Right kidney (tissue), 1 donor: ENCODE data around the gene MSANTD1.

ENCODE experiments used
- DNase-seq: peaks from one replicate; pipeline ENCODE4 v3.0.0-alpha.2; 2016

Gene MSANTD1

GRCh38 chr4:3249711-3250437 lies 915 bp downstream of the MSANTD1 start:
- no peak for DNase-seq

DNA sequence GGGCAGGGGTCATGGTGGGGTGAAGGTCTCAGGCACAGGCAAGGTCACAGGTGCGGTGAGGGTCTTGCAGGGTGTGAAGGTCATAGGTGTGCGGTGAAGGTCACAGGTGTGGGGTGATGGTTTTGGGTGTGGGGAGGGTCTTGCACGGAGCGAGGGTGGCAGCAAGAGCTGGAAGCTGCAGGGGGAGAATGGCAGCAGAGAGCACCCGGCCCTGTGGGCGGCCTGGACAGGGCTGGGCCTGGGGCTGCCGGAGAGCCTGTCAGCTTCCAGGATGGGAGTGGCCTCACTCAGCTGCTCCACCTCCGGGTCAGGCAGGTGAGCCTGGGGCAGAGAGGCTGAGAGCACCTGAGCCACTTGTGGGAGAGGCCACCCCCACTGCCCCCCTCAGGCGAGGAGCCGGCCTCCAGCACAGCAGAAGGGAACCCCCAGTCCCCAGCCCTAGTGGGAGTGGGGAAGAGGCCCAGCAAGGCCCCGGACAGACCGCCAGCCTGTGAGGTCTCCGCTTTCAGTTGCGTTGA lies 1.5 kb downstream of the MSANTD1 start:
- DNase-seq, result peak; percentile 60

- no peak for DNase-seq
These were observed 2.2 kb downstream of the MSANTD1 start for GRCh38 chr4:3250956-3251690.

- DNase-seq, result peak; percentile 1
These were observed 2.9 kb downstream of the MSANTD1 start for GRCh38 chr4:3251691-3252479.

GRCh38 chr4:3252480-3252828 lies 3.5 kb downstream of the MSANTD1 start:
- DNase-seq, result no peak

DNA sequence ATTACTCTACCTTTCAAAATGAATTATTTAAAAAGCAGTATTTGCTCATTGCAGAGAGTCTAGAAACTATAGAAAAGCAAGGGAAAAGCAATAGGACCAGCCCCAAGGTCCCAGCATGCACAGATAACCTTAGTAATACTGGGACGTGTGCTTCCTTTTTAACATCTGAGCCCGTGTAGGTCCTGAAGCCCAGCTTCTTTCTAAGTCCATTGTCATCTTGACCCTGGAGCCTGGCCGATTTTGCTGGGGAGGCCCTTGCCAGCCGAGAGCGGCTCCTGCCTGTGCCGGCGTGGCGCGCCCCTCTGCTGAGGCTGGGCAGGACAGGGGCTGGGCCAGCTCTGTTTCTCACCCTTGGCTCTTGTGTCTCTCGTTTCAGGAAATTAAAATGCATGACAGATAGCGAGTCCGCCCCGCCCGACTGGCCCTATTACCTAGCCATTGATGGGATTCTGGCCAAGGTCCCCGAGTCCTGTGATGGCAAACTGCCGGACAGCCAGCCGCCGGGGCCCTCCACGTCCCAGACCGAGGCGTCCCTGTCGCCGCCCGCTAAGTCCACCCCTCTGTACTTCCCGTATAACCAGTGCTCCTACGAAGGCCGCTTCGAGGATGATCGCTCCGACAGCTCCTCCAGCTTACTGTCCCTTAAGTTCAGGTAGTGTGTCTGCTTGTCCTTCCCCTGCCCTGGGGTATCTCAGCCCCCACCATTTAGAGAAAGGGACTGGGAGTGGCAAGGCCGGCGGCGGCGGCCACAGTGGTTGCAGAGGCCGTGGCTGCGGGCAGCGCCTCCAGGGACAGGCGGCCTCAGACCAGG lies 4.1 kb downstream of the MSANTD1 start:
- peak; percentile 8 for DNase-seq

DNA sequence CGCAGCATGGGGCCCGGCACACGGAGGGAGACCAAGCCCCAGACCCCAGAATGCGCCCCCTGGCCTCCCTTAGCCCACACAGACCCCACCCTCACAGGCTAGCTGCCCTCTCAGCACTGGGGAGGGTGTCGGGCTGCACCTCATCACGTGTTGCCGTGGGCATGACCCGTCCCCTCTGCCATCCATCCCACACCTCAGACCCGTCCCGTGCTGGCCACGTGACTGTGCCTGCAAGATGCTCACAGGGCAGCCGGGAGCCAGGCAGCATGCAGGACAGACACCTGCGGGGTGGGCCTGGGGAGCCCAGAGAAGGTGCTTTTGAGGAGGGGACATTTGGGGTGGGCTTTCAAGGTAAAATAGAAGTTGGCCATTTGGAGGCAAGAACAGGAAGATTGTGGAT lies 4.8 kb downstream of the MSANTD1 start:
- DNase-seq, result no peak

GRCh38 chr4:3254302-3255131 lies 5.6 kb downstream of the MSANTD1 start:
- DNase-seq, result no peak

GRCh38 chr4:3255611-3256186 lies 6.7 kb downstream of the MSANTD1 start:
- no peak for DNase-seq

DNA sequence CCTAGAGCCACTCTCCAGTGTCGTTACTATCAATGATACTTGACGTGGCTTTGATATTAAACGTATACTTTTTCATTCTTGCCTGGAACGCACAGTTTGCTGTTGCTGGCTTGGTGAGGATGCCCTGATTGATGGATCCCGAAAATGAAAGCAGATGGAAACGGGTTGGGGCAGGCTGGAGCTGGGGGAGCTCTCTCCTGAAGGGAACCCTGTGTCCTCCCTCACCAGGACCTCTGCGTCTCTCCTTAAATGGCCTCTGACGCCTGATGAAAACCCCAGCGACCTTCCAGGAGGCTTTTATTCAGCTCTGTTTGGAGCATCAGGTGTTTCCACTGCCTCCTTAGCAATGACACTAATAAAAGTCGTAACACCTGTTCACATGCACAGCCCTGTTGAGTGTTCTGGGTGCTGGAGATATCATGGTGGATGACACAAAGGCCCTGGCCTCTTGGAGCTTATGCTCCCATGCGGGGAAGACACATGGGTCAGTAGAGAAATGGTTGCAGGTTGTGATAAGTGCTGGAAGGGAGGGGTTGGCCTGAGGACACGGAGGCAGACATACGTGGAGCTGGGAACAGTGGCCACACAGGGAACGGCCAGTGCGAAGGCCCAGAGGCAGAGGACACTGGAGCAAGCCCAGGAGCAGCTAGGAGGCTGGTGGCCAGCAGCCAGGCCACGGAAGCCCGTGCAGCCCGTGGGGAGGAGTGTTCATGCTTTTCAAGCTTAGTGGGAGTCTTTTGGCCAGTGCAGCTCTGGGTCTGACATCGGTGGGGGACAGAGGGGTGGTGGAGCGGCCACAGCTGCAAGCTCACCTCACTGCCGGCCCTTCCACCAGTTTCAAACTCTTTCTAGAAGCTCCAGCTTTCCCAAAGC lies 7.5 kb downstream of the MSANTD1 start:
- DNase-seq, result no peak

DNA sequence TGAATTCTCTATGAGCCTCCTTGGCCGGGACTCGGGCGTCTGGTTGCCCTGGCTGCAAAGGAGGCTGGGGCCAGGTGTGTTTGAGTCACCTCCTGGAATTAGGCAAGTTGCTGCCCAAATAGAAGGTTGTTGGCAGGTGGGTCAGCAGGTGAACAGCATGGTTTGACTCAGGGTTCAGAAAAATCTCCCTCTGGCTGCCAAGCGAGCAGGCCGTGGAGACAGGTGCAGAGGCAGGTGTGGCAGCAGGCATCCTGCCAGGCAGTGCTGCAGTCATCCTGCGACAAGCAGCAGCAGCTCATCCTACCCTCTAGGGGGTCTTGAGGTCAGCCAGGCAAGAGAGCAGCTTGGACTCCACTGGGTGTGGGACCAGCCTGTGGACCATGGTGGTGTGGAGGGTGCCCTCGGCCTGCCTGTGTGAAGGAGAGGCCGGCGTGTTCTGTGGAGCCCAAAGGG lies 8.2 kb downstream of the MSANTD1 start:
- no peak for DNase-seq

DNA sequence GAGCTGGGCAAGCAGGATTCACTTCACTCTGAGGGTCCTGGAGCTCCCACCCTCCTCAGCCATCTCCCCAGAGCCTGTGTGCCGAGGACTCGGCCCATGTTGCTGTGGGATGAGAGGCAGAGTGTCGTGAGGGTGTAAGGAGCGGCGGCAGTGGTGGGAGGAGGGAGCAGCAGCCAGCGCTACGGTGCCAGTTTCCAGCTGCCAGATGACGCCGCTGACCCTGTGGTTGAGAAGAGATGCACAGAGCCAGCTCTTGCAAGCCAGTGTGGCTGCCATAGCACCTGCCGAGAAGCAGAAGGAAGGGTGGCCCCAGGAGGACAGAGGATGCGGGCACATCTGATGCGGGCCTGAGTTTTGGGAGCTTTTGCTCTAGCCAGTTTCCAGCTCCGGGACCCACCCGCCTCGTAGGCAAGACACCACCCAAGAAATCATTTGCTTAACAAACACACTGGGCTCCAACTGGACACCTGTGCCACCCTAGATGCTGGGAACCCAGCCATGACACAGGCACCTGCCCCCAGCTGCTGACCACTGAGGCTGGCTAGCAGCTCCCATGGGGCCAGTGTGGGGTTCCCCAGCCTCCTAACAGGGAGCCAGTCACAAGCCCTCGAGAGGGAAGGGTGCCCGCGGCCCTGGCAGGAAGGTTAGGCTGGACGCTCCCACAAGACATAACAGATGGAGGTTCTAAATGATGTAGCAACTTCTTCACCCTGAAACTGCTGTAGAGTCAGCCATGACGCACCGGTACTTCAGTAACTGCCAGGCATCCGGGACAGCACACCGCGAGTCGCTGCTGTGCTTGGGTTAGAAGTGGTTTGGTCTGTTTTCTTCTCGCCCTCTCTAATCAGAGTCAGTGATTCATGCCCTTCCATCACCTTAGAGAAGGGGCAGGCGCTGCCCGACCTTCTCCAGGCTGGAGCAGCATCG lies 8.9 kb downstream of the MSANTD1 start:
- DNase-seq, result no peak

GRCh38 chr4:3261411-3262207 lies 12.7 kb downstream of the MSANTD1 start:
- DNase-seq, result no peak

DNA sequence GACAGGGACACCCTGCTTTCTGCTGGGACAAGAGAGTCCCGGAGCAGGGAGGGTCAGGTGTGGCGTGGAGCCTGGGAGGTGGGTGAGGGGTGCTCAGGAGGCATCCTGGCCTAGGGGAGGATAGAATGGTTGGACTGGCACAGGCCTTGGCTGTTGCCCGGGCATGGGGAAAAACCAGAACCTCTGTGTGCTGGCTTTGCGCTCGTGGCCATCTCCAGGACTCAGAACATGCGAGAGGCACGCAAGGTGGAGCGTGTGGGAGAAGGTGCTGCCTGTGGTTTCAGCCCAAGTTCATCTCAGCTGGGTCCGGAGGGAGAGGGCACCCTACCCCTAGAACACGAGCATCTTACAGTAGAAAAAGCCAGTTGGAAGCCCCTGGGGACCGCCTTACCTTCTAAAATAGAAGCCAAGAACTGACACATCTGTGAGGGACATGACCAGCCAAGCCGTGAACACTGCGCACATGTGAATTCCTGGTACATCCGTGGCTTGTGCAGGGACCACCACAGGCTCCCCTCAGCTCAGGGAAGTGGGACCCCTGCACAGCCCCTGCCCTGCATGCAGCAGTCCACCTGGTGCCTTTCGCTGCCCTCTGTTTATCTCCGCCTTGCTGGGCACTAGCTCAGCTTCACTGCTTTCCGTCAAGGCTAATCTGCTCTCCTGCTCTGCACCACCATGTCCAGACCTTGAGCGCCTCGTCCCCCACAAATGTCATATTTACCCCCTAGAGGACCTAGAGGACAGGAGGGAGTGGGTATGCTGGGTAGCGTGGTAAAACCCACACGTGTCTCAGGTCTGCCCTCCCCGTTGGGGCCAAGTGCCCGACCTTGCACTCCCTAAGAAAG lies 13.5 kb downstream of the MSANTD1 start:
- no peak for DNase-seq

- no peak for DNase-seq
These were observed 14.3 kb downstream of the MSANTD1 start for GRCh38 chr4:3263053-3263875.

DNA sequence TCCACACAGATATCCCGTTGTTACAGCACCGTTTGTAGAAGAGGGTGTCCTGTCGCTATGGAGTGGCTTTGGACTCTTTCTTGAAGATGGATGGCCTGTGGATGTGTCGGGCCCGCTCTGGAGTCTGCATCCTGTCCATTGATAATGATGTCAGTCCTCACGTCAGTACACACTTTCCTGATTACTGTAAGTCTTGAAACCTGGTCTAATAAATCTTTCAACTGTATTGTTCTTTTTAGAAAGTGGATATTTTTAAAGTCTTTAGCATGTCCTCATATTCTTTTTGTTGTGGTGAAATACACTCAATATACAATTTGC lies 14.9 kb downstream of the MSANTD1 start:
- no peak for DNase-seq
